C4-2B (cell line): ENCODE results near the gene PHOX2A.

Experiments
- H3K27ac ChIP-seq: fragments of 450-650 bp; 2 replicates; pipeline ENCODE4 v1.5.1; 2017
- CTCF ChIP-seq: fragments of 450-650 bp; conservative IDR thresholded peaks from 2 replicates; pipeline ENCODE4 v1.5.1; 2017; ENCODE audit warnings: mild to moderate bottlenecking
- ZFX ChIP-seq: fragments of 450-650 bp; IDR thresholded peaks from 2 replicates; pipeline ENCODE4 v1.6.1; 2017

The PHOX2A gene

DNA sequence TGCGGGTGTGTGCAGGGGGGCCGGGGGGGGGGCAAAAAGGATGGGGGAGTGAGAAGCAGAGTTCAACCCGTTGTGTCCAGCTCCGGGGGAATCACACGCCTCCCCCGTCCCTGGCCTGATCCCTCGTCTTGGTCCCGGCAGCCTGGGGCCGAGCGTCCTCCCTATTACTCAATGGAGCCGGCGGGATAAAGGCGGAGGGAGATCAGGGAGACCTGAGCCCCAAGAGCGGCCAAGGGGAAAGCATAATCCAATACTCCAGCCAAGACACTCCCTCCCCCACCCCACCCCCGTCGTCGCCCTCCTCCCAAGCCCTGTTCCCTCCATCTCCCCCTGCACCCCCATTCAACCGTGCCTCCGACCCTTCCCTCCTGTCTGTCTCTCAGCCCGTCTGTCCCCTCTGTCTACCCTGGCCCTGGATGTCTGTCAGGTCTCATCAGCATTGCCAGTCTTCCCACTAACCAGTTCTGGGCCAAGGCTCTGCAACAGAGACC, 2.6 kb downstream of the PHOX2A start:
- no peak for TF ChIP-seq CTCF
- no peak for TF ChIP-seq ZFX
- H3K27ac ChIP-seq, result no peak overlapping the region

DNA sequence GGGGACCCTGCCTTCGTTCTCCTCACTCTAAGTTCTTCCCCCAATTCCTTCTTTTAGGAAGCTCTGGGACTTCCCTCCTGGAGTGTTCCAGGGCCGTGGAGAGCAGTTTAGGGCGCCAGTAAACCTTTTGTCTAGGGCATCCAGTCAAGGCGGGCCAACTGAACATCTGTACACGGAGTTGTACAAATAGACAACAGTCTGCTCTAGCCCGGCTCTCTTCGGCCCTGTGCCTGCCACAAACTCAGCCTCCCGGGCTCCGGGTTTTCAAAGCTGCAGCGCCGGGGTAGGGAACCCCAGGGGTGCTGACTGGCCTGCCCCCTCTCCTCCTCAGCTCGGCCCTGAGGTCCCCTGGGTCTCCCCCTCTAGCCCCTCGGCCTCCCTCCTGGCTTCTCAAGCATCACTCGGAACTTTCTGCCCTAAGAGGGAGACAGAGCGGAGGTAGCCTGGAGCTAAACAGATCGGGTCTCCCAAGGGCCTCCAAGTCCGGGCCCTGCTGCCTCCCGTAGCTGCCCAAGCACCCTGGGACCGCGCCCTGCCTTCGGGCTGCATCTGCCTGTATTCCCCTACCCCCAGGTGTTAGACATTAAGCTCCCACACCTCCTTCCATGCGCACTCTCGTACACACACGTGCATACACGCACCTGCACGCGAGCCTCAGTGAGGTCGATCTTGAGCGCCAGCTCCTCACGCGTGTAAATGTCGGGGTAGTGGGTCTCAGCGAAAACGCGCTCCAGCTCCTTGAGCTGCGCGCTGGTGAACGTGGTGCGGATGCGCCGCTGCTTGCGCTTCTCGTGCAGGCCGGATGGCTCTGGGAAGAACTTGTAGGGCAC, 3.3 kb downstream of the PHOX2A start:
- peak overlapping the region; percentile 68 for H3K27ac ChIP-seq
- no peak for TF ChIP-seq CTCF
- TF ChIP-seq ZFX, result no peak

DNA sequence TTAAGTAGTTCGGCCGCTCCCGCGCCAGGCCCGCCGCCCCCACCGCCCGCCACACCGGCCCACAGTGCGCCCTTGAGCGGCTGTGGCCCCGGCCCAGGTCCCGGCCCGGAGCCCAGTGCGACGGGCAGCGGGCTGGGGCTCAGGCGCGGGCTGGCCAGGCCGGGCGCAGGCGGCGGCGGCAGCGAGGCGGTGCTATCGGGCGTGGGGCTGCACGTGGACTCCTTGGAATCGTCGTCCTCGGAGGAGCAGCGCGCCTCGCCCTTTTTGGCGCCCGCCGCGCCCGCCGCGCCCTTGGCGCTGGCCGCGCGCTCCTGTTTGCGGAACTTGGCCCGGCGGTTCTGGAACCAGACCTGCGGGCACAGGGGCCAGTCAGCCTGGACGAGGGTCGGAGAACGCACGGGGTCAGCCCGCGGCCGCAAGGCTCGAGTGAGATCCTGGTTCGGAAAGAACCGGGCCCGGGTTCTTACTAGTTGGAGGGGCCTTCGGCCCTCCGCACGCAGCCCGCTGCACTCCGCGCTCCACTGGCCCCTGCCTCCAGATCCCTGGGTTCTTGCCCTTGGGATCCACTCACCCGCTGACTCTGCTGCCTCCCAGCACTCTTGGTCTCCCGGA, 4.0 kb downstream of the PHOX2A start:
- TF ChIP-seq CTCF (no peak), ZFX (0 out of 2 replicates have a peak, but pooled peaks have one; percentile 55)
- peak overlapping the region; percentile 68 for H3K27ac ChIP-seq

- TF ChIP-seq ZFX (no peak), CTCF (no peak)
These were observed 4.6 kb downstream of the PHOX2A start for GRCh38 chr11:72239313-72239848.

GRCh38 chr11:72238492-72239312, 5.3 kb downstream of the PHOX2A start:
- peak overlapping the region; percentile 68 for H3K27ac ChIP-seq
- TF ChIP-seq CTCF (peak; percentile 34), ZFX (no peak)

More at GRCh38 chr11:72239313-72239848, 4.6 kb downstream of the PHOX2A start:
- peak overlapping the region; percentile 68 for H3K27ac ChIP-seq

- no peak overlapping the region for H3K27ac ChIP-seq
- peak; percentile 90 for TF ChIP-seq CTCF
- TF ChIP-seq ZFX, result no peak
These were observed 5.9 kb downstream of the PHOX2A start for GRCh38 chr11:72238040-72238450.
